ENCODE results near the gene C22orf23.

The C22orf23 gene

GRCh38 chr22:37970864-37971263 lies 17.5 kb upstream of the C22orf23 start:
- no peak overlapping the region for H3K9ac ChIP-seq (ENCODE audit: low read length)
- no peak overlapping the region for H3K4me2 ChIP-seq (ENCODE audit: low read depth, low read length, poor library complexity, severe bottlenecking)

GRCh38 chr22:37968452-37969251 lies 15.3 kb upstream of the C22orf23 start:
- no peaks in the 10 kb centered on the region for H3K9me3 ChIP-seq (ENCODE audit: insufficient read depth, low read length)
- H3K9ac ChIP-seq (ENCODE audit: low read length) = no peak overlapping the region
- peaks cover 9% of the 10 kb centered on the region for H3K79me2 ChIP-seq (ENCODE audit: insufficient read depth, low read length)
- no peaks in the 10 kb centered on the region; the same call in 1 of the 2 replicates for H4K20me1 ChIP-seq (ENCODE audit: low read depth, low read length)
- no peak overlapping the region for H2AFZ ChIP-seq (ENCODE audit: low read depth, low read length, severe bottlenecking)
- no peak for TF ChIP-seq CTCF (IDR thresholded peaks at IDR 0.05; ENCODE audit: insufficient read depth, low read length, poor library complexity, severe bottlenecking)
- TF ChIP-seq EZH2phosphoT487 (conservative IDR thresholded peaks at IDR 0.05; ENCODE audit: low read length) = no peak
- no peaks in the 10 kb centered on the region for H3K27me3 ChIP-seq (ENCODE audit: low read length)
- 0 out of 2 replicates have a peak, but pooled peaks cover 3% of the 10 kb centered on the region for H3F3A ChIP-seq (ENCODE audit: insufficient read depth)
- no peak overlapping the region for H3K4me3 ChIP-seq (ENCODE audit: insufficient read depth, low read length, poor library complexity, severe bottlenecking)
- no peaks in the 10 kb centered on the region for H3K9me2 ChIP-seq (replicated peaks; ENCODE audit: insufficient read depth, low read length)
- H3K4me2 ChIP-seq (ENCODE audit: low read depth, low read length, poor library complexity, severe bottlenecking) = no peak overlapping the region
- H3K36me3 ChIP-seq (ENCODE audit: low read length) = 0 out of 2 replicates have a peak, but pooled peaks cover 4% of the 10 kb centered on the region
- no peak overlapping the region for H3K27ac ChIP-seq (ENCODE audit: low read depth, low read length)

More at GRCh38 chr22:37970864-37971263, 17.5 kb upstream of the C22orf23 start:
- Histone ChIP-seq H3K9me2 (replicated peaks; ENCODE audit: insufficient read depth, low read length) (no peaks in the 10 kb centered on the region), H3F3A (ENCODE audit: insufficient read depth) (no peaks in the 10 kb centered on the region), H4K20me1 (ENCODE audit: low read depth, low read length) (no peaks in the 10 kb centered on the region; the same call in 1 of the 2 replicates), H3K36me3 (ENCODE audit: low read length) (0 out of 2 replicates have a peak, but pooled peaks cover 4% of the 10 kb centered on the region), H3K79me2 (ENCODE audit: insufficient read depth, low read length) (peaks cover 3% of the 10 kb centered on the region), H3K27ac (ENCODE audit: low read depth, low read length) (no peak overlapping the region), H3K27me3 (ENCODE audit: low read length) (no peaks in the 10 kb centered on the region), H2AFZ (ENCODE audit: low read depth, low read length, severe bottlenecking) (no peak overlapping the region), H3K9me3 (ENCODE audit: insufficient read depth, low read length) (no peaks in the 10 kb centered on the region), H3K4me3 (ENCODE audit: insufficient read depth, low read length, poor library complexity, severe bottlenecking) (no peak overlapping the region)
- no peak for TF ChIP-seq EZH2phosphoT487 (conservative IDR thresholded peaks at IDR 0.05; ENCODE audit: low read length)
- no peak for TF ChIP-seq CTCF (IDR thresholded peaks at IDR 0.05; ENCODE audit: insufficient read depth, low read length, poor library complexity, severe bottlenecking)

GRCh38 chr22:37967637-37968451 lies 14.4 kb upstream of the C22orf23 start:
- no peaks in the 10 kb centered on the region for H3K9me3 ChIP-seq (ENCODE audit: insufficient read depth, low read length)
- TF ChIP-seq CTCF (IDR thresholded peaks at IDR 0.05; ENCODE audit: insufficient read depth, low read length, poor library complexity, severe bottlenecking) = no peak
- TF ChIP-seq EZH2phosphoT487 (conservative IDR thresholded peaks at IDR 0.05; ENCODE audit: low read length) = no peak
- H3K9ac ChIP-seq (ENCODE audit: low read length) = no peak overlapping the region
- no peak overlapping the region for H3K4me3 ChIP-seq (ENCODE audit: insufficient read depth, low read length, poor library complexity, severe bottlenecking)
- no peaks in the 10 kb centered on the region for H3K27me3 ChIP-seq (ENCODE audit: low read length)
- 0 out of 2 replicates have a peak, but pooled peaks cover 4% of the 10 kb centered on the region for H3K36me3 ChIP-seq (ENCODE audit: low read length)
- H4K20me1 ChIP-seq (ENCODE audit: low read depth, low read length) = no peaks in the 10 kb centered on the region; the same call in 1 of the 2 replicates
- H3K27ac ChIP-seq (ENCODE audit: low read depth, low read length) = no peak overlapping the region
- H3K4me2 ChIP-seq (ENCODE audit: low read depth, low read length, poor library complexity, severe bottlenecking) = no peak overlapping the region
- H3K9me2 ChIP-seq (replicated peaks; ENCODE audit: insufficient read depth, low read length) = no peaks in the 10 kb centered on the region
- H3F3A ChIP-seq (ENCODE audit: insufficient read depth) = 0 out of 2 replicates have a peak, but pooled peaks cover 3% of the 10 kb centered on the region
- H2AFZ ChIP-seq (ENCODE audit: low read depth, low read length, severe bottlenecking) = no peak overlapping the region
- peaks cover 9% of the 10 kb centered on the region for H3K79me2 ChIP-seq (ENCODE audit: insufficient read depth, low read length)
